HUES48 (cell line): ENCODE data around the gene GSE1.
A peak's percentile ranks its signal among the peaks of the same experiment; 100 is the strongest.

Experiments
- H3K27ac ChIP-seq: one replicate; pipeline ENCODE4 v1.7.0; 2013; ENCODE audit warnings: low read depth, low read length, inconsistent platforms
- H3K27me3 ChIP-seq: 2 replicates; pipeline ENCODE4 v1.6.1; 2013; ENCODE audit warnings: mild to moderate bottlenecking, low read length; ENCODE audit not compliant: control insufficient read depth, insufficient read depth
- H3K36me3 ChIP-seq: 2 replicates; pipeline ENCODE4 v1.6.1; 2013; ENCODE audit warnings: low read length; ENCODE audit not compliant: control insufficient read depth, insufficient read depth
- H3K4me1 ChIP-seq: 2 replicates; pipeline ENCODE4 v1.6.1; 2013; ENCODE audit warnings: mild to moderate bottlenecking, low read length; ENCODE audit not compliant: control insufficient read depth, insufficient read depth
- H3K4me3 ChIP-seq: 2 replicates; pipeline ENCODE4 v1.5.1; 2013; ENCODE audit warnings: mild to moderate bottlenecking, low read depth, low read length
- H3K9ac ChIP-seq: 2 replicates; pipeline ENCODE4 v1.6.1; 2013; ENCODE audit warnings: mild to moderate bottlenecking, low read depth, low read length, moderate library complexity
- H3K9me3 ChIP-seq: 2 replicates; pipeline ENCODE4 v1.6.1; 2013; ENCODE audit warnings: low read length; ENCODE audit not compliant: control insufficient read depth, insufficient read depth

The GSE1 gene

GRCh38 chr16:85689285-85689949, 76.3 kb downstream of the GSE1 start:
- H3K4me3 ChIP-seq, result peak overlapping the region; percentile 53
- peaks cover 19% of the 10 kb centered on the region for H3K36me3 ChIP-seq
- H3K9ac ChIP-seq, result no peak overlapping the region
- no peaks in the 10 kb centered on the region for H3K4me1 ChIP-seq
- no peaks in the 10 kb centered on the region for H3K9me3 ChIP-seq
- H3K27ac ChIP-seq, result no peak overlapping the region
- H3K27me3 ChIP-seq, result peaks cover 7% of the 10 kb centered on the region; the same call in 1 of the 2 replicates

- Histone ChIP-seq H3K9me3 (no peaks in the 10 kb centered on the region), H3K4me3 (no peak overlapping the region), H3K4me1 (no peaks in the 10 kb centered on the region), H3K36me3 (peaks cover 15% of the 10 kb centered on the region), H3K9ac (no peak overlapping the region), H3K27ac (no peak overlapping the region), H3K27me3 (peaks cover 7% of the 10 kb centered on the region; the same call in 1 of the 2 replicates)
These were observed 76.8 kb downstream of the GSE1 start for GRCh38 chr16:85689950-85690320.

- Histone ChIP-seq H3K27me3 (peaks cover 7% of the 10 kb centered on the region; the same call in 1 of the 2 replicates), H3K27ac (no peak overlapping the region), H3K9ac (no peak overlapping the region), H3K4me3 (no peak overlapping the region), H3K36me3 (peaks cover 9% of the 10 kb centered on the region; the same call in 1 of the 2 replicates), H3K4me1 (no peaks in the 10 kb centered on the region), H3K9me3 (no peaks in the 10 kb centered on the region)
These were observed 77.4 kb downstream of the GSE1 start for GRCh38 chr16:85690469-85691064.

- H3K4me3 ChIP-seq, result no peak overlapping the region
- H3K27ac ChIP-seq, result no peak overlapping the region
- peaks cover 4% of the 10 kb centered on the region for H3K27me3 ChIP-seq
- no peaks in the 10 kb centered on the region for H3K4me1 ChIP-seq
- H3K9ac ChIP-seq, result no peak overlapping the region
- no peaks in the 10 kb centered on the region for H3K36me3 ChIP-seq
- H3K9me3 ChIP-seq, result no peaks in the 10 kb centered on the region
These were observed 82.3 kb downstream of the GSE1 start for GRCh38 chr16:85695196-85696128.

- no peaks in the 10 kb centered on the region; the same call in 1 of the 2 replicates for H3K27me3 ChIP-seq
- H3K9me3 ChIP-seq, result no peaks in the 10 kb centered on the region
- H3K27ac ChIP-seq, result no peak overlapping the region
- no peaks in the 10 kb centered on the region for H3K36me3 ChIP-seq
- H3K4me3 ChIP-seq, result no peak overlapping the region
- no peaks in the 10 kb centered on the region for H3K4me1 ChIP-seq
- H3K9ac ChIP-seq, result no peak overlapping the region
These were observed 83.7 kb downstream of the GSE1 start for GRCh38 chr16:85696781-85697180.

GRCh38 chr16:85697431-85697830, 84.3 kb downstream of the GSE1 start:
- no peaks in the 10 kb centered on the region for H3K36me3 ChIP-seq
- no peaks in the 10 kb centered on the region for H3K9me3 ChIP-seq
- no peak overlapping the region for H3K9ac ChIP-seq
- no peaks in the 10 kb centered on the region for H3K4me1 ChIP-seq
- H3K4me3 ChIP-seq, result no peak overlapping the region
- no peaks in the 10 kb centered on the region; the same call in 1 of the 2 replicates for H3K27me3 ChIP-seq
- H3K27ac ChIP-seq, result no peak overlapping the region

GRCh38 chr16:85698459-85698891, 85.4 kb downstream of the GSE1 start:
- Histone ChIP-seq H3K4me1 (no peaks in the 10 kb centered on the region), H3K27ac (no peak overlapping the region)

GRCh38 chr16:85698935-85699558, 85.9 kb downstream of the GSE1 start:
- Histone ChIP-seq H3K27me3 (no peaks in the 10 kb centered on the region; the same call in 1 of the 2 replicates), H3K9ac (no peak overlapping the region), H3K4me1 (no peaks in the 10 kb centered on the region)

More at GRCh38 chr16:85698459-85698891, 85.4 kb downstream of the GSE1 start:
- Histone ChIP-seq H3K9ac (no peak overlapping the region), H3K4me3 (no peak overlapping the region), H3K9me3 (no peaks in the 10 kb centered on the region), H3K27me3 (no peaks in the 10 kb centered on the region; the same call in 1 of the 2 replicates), H3K36me3 (no peaks in the 10 kb centered on the region)

GRCh38 chr16:85699628-85700027, 86.5 kb downstream of the GSE1 start:
- Histone ChIP-seq H3K36me3 (no peaks in the 10 kb centered on the region), H3K9ac (no peak overlapping the region), H3K4me1 (no peaks in the 10 kb centered on the region), H3K4me3 (no peak overlapping the region), H3K27ac (no peak overlapping the region), H3K27me3 (no peaks in the 10 kb centered on the region; the same call in 1 of the 2 replicates), H3K9me3 (no peaks in the 10 kb centered on the region)

More at GRCh38 chr16:85698935-85699558, 85.9 kb downstream of the GSE1 start:
- Histone ChIP-seq H3K27ac (no peak overlapping the region), H3K9me3 (no peaks in the 10 kb centered on the region), H3K4me3 (no peak overlapping the region), H3K36me3 (no peaks in the 10 kb centered on the region)

GRCh38 chr16:85704011-85704410, 90.9 kb downstream of the GSE1 start:
- H3K27me3 ChIP-seq, result no peaks in the 10 kb centered on the region; the same call in 1 of the 2 replicates
- H3K27ac ChIP-seq, result no peak overlapping the region
- no peaks in the 10 kb centered on the region for H3K9me3 ChIP-seq
- no peaks in the 10 kb centered on the region for H3K4me1 ChIP-seq
- no peaks in the 10 kb centered on the region for H3K36me3 ChIP-seq
- H3K9ac ChIP-seq, result no peak overlapping the region
- no peak overlapping the region for H3K4me3 ChIP-seq
